HEK293 (cell line): Measurements from ENCODE around the gene RLF.

Experiments
- AEBP2 ChIP-seq: fragments of 450-650 bp; formaldehyde crosslinking; IDR thresholded peaks from 2 replicates; pipeline ENCODE4 v1.5.1; 2016; ENCODE audit warnings: missing biosample characterization, missing genetic modification characterization, borderline replicate concordance
- HIC1 ChIP-seq: fragments of 450-650 bp; formaldehyde crosslinking; IDR thresholded peaks from 2 replicates; pipeline ENCODE4 v1.5.1; 2016; ENCODE audit warnings: missing biosample characterization, missing genetic modification characterization
- KLF10 ChIP-seq: fragments of 450-650 bp; IDR thresholded peaks from 2 replicates; pipeline ENCODE4 v1.5.1; 2018; ENCODE audit warnings: missing biosample characterization, mild to moderate bottlenecking, missing genetic modification characterization
- REPIN1 ChIP-seq: fragments of 450-650 bp; formaldehyde crosslinking; IDR thresholded peaks from 2 replicates; pipeline ENCODE4 v1.5.1; 2017; ENCODE audit warnings: missing biosample characterization, missing genetic modification characterization, low read depth
- SALL2 ChIP-seq: fragments of 450-650 bp; formaldehyde crosslinking; IDR thresholded peaks from 2 replicates; pipeline ENCODE4 v1.5.0; 2017; ENCODE audit warnings: missing biosample characterization, mild to moderate bottlenecking, missing genetic modification characterization, borderline replicate concordance
- SCRT2 ChIP-seq: fragments of 450-650 bp; formaldehyde crosslinking; IDR thresholded peaks from 2 replicates; pipeline ENCODE4 v1.5.1; 2016; ENCODE audit warnings: missing biosample characterization, missing genetic modification characterization
- TCF7L2 ChIP-seq: IDR thresholded peaks from 2 replicates; pipeline ENCODE4 v1.6.1; 2011; ENCODE audit warnings: low read depth, mild to moderate bottlenecking, inconsistent platforms, low read length, moderate library complexity, borderline replicate concordance
- ZFHX2 ChIP-seq: fragments of 450-650 bp; formaldehyde crosslinking; conservative IDR thresholded peaks from 2 replicates; pipeline ENCODE4 v1.5.1; 2016; ENCODE audit warnings: missing biosample characterization, missing genetic modification characterization
- ZFP37 ChIP-seq: fragments of 450-650 bp; formaldehyde crosslinking; IDR thresholded peaks from 2 replicates; pipeline ENCODE4 v1.5.1; 2016; ENCODE audit warnings: missing biosample characterization, missing genetic modification characterization
- ZNF121 ChIP-seq: fragments of 450-650 bp; formaldehyde crosslinking; IDR thresholded peaks from 2 replicates; pipeline ENCODE4 v1.5.1; 2016; ENCODE audit warnings: missing biosample characterization, missing genetic modification characterization
- ZNF132 ChIP-seq: fragments of 450-650 bp; formaldehyde crosslinking; IDR thresholded peaks from 2 replicates; pipeline ENCODE4 v1.5.1; 2017; ENCODE audit warnings: missing biosample characterization, missing genetic modification characterization, borderline replicate concordance
- ZNF148 ChIP-seq: fragments of 450-650 bp; formaldehyde crosslinking; IDR thresholded peaks from 2 replicates; pipeline ENCODE4 v1.5.0; 2017; ENCODE audit warnings: missing biosample characterization, missing genetic modification characterization, borderline replicate concordance
- ZNF157 ChIP-seq: fragments of 450-650 bp; formaldehyde crosslinking; IDR thresholded peaks from 2 replicates; pipeline ENCODE4 v1.5.1; 2016; ENCODE audit warnings: missing biosample characterization, missing genetic modification characterization
- ZNF175 ChIP-seq: fragments of 450-650 bp; formaldehyde crosslinking; IDR thresholded peaks from 2 replicates; pipeline ENCODE4 v1.5.1; 2016; ENCODE audit warnings: missing biosample characterization, missing genetic modification characterization
- ZNF221 ChIP-seq: fragments of 450-650 bp; formaldehyde crosslinking; IDR thresholded peaks from 2 replicates; pipeline ENCODE4 v1.5.1; 2017; ENCODE audit warnings: missing biosample characterization, missing genetic modification characterization, borderline replicate concordance
- ZNF24 ChIP-seq: fragments of 450-650 bp; formaldehyde crosslinking; IDR thresholded peaks from 2 replicates; pipeline ENCODE4 v1.5.1; 2016; ENCODE audit warnings: missing biosample characterization, missing genetic modification characterization
- ZNF266 ChIP-seq: fragments of 450-650 bp; formaldehyde crosslinking; IDR thresholded peaks from 2 replicates; pipeline ENCODE4 v1.5.1; 2016; ENCODE audit warnings: missing biosample characterization, missing genetic modification characterization, low read depth
- ZNF350 ChIP-seq: fragments of 450-650 bp; formaldehyde crosslinking; IDR thresholded peaks from 2 replicates; pipeline ENCODE4 v1.5.0; 2017; ENCODE audit warnings: missing biosample characterization, mild to moderate bottlenecking, missing genetic modification characterization
- ZNF416 ChIP-seq: fragments of 450-650 bp; formaldehyde crosslinking; IDR thresholded peaks from 2 replicates; pipeline ENCODE4 v1.5.1; 2016; ENCODE audit warnings: missing biosample characterization, missing genetic modification characterization
- ZNF423 ChIP-seq: fragments of 450-650 bp; formaldehyde crosslinking; IDR thresholded peaks from 2 replicates; pipeline ENCODE4 v1.5.1; 2016; ENCODE audit warnings: missing biosample characterization, missing genetic modification characterization
- ZNF514 ChIP-seq: fragments of 450-650 bp; formaldehyde crosslinking; IDR thresholded peaks from 2 replicates; pipeline ENCODE4 v1.5.1; 2016; ENCODE audit warnings: missing biosample characterization, missing genetic modification characterization
- ZNF530 ChIP-seq: fragments of 450-650 bp; formaldehyde crosslinking; IDR thresholded peaks from 2 replicates; pipeline ENCODE4 v1.5.1; 2016; ENCODE audit warnings: low read depth, missing biosample characterization, missing genetic modification characterization
- ZNF544 ChIP-seq: fragments of 450-650 bp; formaldehyde crosslinking; IDR thresholded peaks from 2 replicates; pipeline ENCODE4 v1.5.0; 2017; ENCODE audit warnings: missing biosample characterization, missing genetic modification characterization
- ZNF548 ChIP-seq: fragments of 450-650 bp; formaldehyde crosslinking; IDR thresholded peaks from 2 replicates; pipeline ENCODE4 v1.5.1; 2016; ENCODE audit warnings: missing biosample characterization, missing genetic modification characterization
- ZNF561 ChIP-seq: fragments of 450-650 bp; IDR thresholded peaks from 2 replicates; pipeline ENCODE4 v1.5.1; 2018; ENCODE audit warnings: missing biosample characterization, missing genetic modification characterization, borderline replicate concordance
- ZNF596 ChIP-seq: fragments of 450-650 bp; IDR thresholded peaks from 2 replicates; pipeline ENCODE4 v1.5.0; 2018; ENCODE audit warnings: missing biosample characterization, mild to moderate bottlenecking, missing genetic modification characterization, moderate library complexity
- ZNF621 ChIP-seq: fragments of 450-650 bp; formaldehyde crosslinking; IDR thresholded peaks from 2 replicates; pipeline ENCODE4 v1.5.1; 2017; ENCODE audit warnings: missing biosample characterization, missing genetic modification characterization
- TF ChIP-seq, protein P1 (sequence below): fragments of 450-650 bp; IDR thresholded peaks from 2 replicates; pipeline ENCODE4 v1.5.1; 2018; ENCODE audit warnings: missing biosample characterization, missing genetic modification characterization
- TF ChIP-seq, protein P2 (sequence below): fragments of 450-650 bp; formaldehyde crosslinking; IDR thresholded peaks from 2 replicates; pipeline ENCODE4 v1.5.1; 2016; ENCODE audit warnings: missing biosample characterization, missing genetic modification characterization
- TF ChIP-seq, protein P3 (sequence below): fragments of 450-650 bp; formaldehyde crosslinking; IDR thresholded peaks from 2 replicates; pipeline ENCODE4 v1.5.1; 2016; ENCODE audit warnings: missing biosample characterization, missing genetic modification characterization

The RLF gene

DNA sequence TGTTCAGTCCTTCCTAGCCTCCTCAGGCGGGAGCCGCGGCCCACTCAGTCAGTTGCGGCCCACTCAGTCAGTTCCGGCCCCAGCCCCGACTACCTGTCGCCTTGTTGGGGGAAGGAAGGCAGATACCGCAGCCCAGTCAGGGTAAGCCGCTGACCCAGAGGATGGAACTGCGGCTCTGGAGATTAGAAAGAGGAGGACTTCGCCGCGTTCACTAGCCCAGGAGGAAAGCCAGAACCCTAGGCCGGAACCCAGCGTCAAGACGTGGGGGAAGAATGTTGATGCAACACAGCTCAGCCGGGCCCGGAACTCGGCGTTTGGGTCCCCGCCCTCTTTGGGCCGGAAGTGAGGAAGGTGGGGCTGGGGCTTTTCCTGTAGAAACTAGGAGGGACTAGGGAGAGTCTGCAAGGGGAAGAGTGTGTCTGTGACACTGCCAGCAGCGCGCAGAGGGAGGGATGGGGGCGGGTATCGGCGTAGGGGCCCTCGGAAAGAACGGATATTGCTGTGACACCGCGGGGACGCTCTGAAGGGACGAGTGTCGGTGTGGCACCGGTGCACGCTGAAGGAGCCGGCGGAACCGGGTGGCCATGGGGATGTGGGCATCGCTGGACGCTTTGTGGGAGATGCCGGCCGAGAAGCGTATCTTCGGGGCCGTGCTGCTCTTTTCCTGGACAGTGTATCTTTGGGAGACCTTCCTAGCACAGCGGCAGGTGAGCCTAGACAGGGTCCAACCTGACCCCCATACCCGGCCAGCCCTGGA is 96.7 kb downstream of the RLF start, which contains the start of gene ZMPSTE24 (continued):
- TF ChIP-seq, protein P1, sequence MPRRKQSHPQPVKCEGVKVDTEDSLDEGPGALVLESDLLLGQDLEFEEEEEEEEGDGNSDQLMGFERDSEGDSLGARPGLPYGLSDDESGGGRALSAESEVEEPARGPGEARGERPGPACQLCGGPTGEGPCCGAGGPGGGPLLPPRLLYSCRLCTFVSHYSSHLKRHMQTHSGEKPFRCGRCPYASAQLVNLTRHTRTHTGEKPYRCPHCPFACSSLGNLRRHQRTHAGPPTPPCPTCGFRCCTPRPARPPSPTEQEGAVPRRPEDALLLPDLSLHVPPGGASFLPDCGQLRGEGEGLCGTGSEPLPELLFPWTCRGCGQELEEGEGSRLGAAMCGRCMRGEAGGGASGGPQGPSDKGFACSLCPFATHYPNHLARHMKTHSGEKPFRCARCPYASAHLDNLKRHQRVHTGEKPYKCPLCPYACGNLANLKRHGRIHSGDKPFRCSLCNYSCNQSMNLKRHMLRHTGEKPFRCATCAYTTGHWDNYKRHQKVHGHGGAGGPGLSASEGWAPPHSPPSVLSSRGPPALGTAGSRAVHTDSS (tag by site-specific recombination): peak; percentile 78
- TF ChIP-seq ZNF548 (no peak), SALL2 (tag by site-specific recombination) (no peak), ZNF266 (peak; percentile 7; the same call in 1 of the 2 replicates), ZNF148 (tag by site-specific recombination) (no peak), ZNF596 (no peak), HIC1 (tag by site-specific recombination) (peak; percentile 80), REPIN1 (tag by site-specific recombination) (peak; percentile 95; the same call in 1 of the 2 replicates), ZNF530 (no peak), TCF7L2 (no peak), ZFP37 (tag by site-specific recombination) (peak; percentile 100), ZNF561 (peak; percentile 100), ZNF544 (tag by site-specific recombination) (no peak; the same call in 1 of the 2 replicates), ZNF175 (tag by site-specific recombination) (no peak), ZNF24 (peak; percentile 96), ZNF416 (no peak), ZNF132 (tag by site-specific recombination) (no peak), ZNF221 (tag by site-specific recombination) (0 out of 2 replicates have a peak, but pooled peaks have one; percentile 65), ZNF621 (tag by site-specific recombination) (no peak), KLF10 (peak; percentile 96), ZNF121 (tag by site-specific recombination) (peak; percentile 90; the same call in 1 of the 2 replicates), ZNF423 (tag by site-specific recombination) (0 out of 2 replicates have a peak, but pooled peaks have one; percentile 28), AEBP2 (peak; percentile 92; the same call in 1 of the 2 replicates), ZFHX2 (tag by site-specific recombination) (peak; percentile 91), ZNF157 (no peak), ZNF350 (tag by site-specific recombination) (no peak), ZNF514 (no peak), SCRT2 (peak; percentile 88)
- TF ChIP-seq, protein P2, sequence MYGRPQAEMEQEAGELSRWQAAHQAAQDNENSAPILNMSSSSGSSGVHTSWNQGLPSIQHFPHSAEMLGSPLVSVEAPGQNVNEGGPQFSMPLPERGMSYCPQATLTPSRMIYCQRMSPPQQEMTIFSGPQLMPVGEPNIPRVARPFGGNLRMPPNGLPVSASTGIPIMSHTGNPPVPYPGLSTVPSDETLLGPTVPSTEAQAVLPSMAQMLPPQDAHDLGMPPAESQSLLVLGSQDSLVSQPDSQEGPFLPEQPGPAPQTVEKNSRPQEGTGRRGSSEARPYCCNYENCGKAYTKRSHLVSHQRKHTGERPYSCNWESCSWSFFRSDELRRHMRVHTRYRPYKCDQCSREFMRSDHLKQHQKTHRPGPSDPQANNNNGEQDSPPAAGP: peak; percentile 100
- TF ChIP-seq, protein P3, sequence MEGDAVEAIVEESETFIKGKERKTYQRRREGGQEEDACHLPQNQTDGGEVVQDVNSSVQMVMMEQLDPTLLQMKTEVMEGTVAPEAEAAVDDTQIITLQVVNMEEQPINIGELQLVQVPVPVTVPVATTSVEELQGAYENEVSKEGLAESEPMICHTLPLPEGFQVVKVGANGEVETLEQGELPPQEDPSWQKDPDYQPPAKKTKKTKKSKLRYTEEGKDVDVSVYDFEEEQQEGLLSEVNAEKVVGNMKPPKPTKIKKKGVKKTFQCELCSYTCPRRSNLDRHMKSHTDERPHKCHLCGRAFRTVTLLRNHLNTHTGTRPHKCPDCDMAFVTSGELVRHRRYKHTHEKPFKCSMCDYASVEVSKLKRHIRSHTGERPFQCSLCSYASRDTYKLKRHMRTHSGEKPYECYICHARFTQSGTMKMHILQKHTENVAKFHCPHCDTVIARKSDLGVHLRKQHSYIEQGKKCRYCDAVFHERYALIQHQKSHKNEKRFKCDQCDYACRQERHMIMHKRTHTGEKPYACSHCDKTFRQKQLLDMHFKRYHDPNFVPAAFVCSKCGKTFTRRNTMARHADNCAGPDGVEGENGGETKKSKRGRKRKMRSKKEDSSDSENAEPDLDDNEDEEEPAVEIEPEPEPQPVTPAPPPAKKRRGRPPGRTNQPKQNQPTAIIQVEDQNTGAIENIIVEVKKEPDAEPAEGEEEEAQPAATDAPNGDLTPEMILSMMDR (tag by site-specific recombination): peak; percentile 67
